SK-N-SH treated with all-trans-retinoic acid at 6 μM for 48 hours (cell line): Measurements from ENCODE around the gene JPH3.

Experiments used
- CSDC2 ChIP-seq: fragments of 250-450 bp; sonication (Bioruptor Pico); IDR thresholded peaks from 2 replicates; pipeline ENCODE4 v1.5.0; 2020; ENCODE audit warnings: mild to moderate bottlenecking, moderate library complexity
- ISL1 ChIP-seq: fragments of 250-450 bp; sonication (Bioruptor Pico); IDR thresholded peaks from 2 replicates; pipeline ENCODE4 v2.1.2; 2022; ENCODE audit warnings: mild to moderate bottlenecking, moderate library complexity
- OSR1 ChIP-seq: fragments of 250-450 bp; sonication (Bioruptor Pico); IDR thresholded peaks from 2 replicates; pipeline ENCODE4 v1.8.0; 2022; ENCODE audit warnings: moderate library complexity, mild to moderate bottlenecking, inconsistent platforms
- ZFP30 ChIP-seq: fragments of 450-650 bp; formaldehyde crosslinking; IDR thresholded peaks from 2 replicates; pipeline ENCODE4 v1.5.0; 2022; ENCODE audit warnings: mild to moderate bottlenecking, moderate library complexity
- ZNF70 ChIP-seq: fragments of 450-650 bp; formaldehyde crosslinking; IDR thresholded peaks from 2 replicates; pipeline ENCODE4 v1.5.0; 2020; ENCODE audit warnings: mild to moderate bottlenecking, moderate library complexity
- TF ChIP-seq, protein P1 (sequence below): fragments of 250-450 bp; sonication (Bioruptor Pico); IDR thresholded peaks from 2 replicates; pipeline ENCODE4 v1.5.1; 2020; ENCODE audit warnings: low read depth, mild to moderate bottlenecking, moderate library complexity

DNA sequence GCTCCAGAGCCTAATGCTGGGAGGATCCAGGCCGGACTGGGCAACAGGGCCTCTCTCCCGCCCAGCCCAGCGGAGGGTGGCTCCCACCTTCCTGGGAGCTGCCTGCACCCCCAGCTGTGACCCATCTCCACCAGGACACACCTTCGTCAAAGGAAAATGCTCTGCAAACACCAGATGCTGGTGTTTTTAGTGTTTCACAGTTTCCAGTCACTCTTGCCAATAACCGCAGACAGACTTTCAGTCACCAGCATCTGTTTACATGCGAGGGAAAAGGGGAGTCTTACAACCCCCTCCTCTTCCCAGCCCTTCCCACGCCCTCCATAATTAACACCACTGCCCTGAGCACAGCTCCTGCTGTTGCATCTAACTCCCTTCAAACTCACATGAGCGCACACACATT, 138.1 kb downstream of the JPH3 start:
- TF ChIP-seq CSDC2 = no peak
- no peak for TF ChIP-seq ZNF70 (CRISPR knock-in tag)
- TF ChIP-seq ZFP30 (CRISPR knock-in tag) = no peak
- TF ChIP-seq, protein P1, sequence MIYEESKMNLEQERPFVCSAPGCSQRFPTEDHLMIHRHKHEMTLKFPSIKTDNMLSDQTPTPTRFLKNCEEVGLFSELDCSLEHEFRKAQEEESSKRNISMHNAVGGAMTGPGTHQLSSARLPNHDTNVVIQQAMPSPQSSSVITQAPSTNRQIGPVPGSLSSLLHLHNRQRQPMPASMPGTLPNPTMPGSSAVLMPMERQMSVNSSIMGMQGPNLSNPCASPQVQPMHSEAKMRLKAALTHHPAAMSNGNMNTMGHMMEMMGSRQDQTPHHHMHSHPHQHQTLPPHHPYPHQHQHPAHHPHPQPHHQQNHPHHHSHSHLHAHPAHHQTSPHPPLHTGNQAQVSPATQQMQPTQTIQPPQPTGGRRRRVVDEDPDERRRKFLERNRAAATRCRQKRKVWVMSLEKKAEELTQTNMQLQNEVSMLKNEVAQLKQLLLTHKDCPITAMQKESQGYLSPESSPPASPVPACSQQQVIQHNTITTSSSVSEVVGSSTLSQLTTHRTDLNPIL (CRISPR knock-in tag) = no peak
- no peak for TF ChIP-seq OSR1
- no peak for TF ChIP-seq ISL1 (CRISPR knock-in tag)
